ENCODE measurements around the gene HOXA7.
A peak's percentile ranks its signal among the peaks of the same experiment; 100 is the strongest.

The HOXA7 gene

GRCh38 chr7:27171637-27172314 lies 15.3 kb upstream of the HOXA7 start:
- DNase-seq, result no peak

GRCh38 chr7:27171325-27171636 lies 14.8 kb upstream of the HOXA7 start:
- no peak for DNase-seq

- DNase-seq, result no peak
Measured at GRCh38 chr7:27170426-27171324, 14.2 kb upstream of the HOXA7 start.

DNA sequence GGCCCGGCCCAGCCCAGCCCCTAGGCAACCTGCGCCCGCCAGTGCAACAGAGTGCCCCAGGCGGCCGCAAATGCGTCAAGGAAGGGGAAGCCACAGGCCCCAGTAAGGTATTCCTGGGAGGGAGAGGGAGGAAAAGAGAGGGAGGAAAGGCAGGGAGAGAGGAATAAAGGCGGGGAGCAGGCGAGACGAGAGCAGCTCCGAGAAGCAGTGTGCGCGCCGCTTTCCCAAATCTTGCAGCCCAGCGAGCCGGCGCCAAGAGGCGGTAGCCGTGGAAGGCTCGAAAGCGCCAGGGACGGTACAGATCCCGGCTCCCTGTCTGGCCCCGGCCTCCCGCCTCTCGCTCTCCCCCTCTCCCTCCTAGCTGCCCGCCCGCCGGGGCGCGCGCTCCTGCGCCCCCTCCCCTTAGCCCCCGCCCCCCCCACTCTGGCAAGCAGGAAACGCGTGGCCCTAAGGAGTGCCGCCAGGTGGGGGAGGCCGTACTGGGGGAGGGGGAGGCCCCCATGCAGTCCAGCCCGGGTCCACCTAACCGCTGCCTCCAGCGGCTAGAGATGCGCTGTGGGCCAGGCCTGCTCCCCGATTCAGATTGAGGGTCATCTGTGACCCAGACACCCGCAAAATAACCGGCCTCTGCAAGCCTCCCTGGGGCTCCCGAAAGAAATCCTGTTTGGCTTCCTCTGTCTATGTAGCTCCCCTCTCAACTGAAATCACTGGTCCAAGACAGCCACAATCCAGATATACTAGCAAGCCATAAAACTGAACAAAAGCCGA lies 13.4 kb upstream of the HOXA7 start:
- DNase-seq, result no peak

DNA sequence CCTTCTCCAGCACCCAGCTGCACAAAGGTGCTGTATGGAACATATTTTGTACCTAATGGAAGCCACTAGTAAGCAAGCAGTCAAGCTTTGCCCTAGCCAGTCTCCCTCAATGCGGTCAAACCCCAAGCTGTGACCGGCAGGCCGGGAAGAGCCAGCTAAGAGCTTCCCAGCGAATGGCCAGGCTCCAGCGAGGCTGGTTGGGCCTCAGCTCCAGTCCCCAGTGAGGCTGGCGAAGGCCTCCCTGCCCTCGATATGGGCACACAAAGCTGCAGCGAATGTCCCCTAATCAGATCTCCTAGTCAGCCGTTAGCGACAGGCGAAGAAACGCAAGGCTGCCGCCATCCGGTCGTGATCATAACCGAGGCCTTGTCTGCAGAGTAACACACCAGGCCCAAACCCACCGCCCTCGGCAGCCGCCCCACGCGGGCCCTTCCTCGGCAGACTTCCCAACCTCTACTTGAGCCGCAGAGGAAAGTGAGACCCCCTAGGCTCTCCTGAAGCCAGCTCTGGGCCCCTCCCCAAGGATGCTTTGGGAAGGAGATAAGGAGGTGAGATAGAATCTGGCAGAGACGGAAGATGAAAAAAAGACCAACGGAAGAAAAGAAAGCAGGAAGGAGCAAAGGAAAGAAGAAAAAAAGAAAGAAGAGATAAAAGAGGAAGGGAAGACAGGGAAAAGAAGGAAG lies 11.9 kb upstream of the HOXA7 start:
- DNase-seq, result no peak

- no peak for DNase-seq
Measured at GRCh38 chr7:27167916-27168264, 11.4 kb upstream of the HOXA7 start.

GRCh38 chr7:27166531-27167505 lies 10.3 kb upstream of the HOXA7 start:
- DNase-seq, result no peak

DNA sequence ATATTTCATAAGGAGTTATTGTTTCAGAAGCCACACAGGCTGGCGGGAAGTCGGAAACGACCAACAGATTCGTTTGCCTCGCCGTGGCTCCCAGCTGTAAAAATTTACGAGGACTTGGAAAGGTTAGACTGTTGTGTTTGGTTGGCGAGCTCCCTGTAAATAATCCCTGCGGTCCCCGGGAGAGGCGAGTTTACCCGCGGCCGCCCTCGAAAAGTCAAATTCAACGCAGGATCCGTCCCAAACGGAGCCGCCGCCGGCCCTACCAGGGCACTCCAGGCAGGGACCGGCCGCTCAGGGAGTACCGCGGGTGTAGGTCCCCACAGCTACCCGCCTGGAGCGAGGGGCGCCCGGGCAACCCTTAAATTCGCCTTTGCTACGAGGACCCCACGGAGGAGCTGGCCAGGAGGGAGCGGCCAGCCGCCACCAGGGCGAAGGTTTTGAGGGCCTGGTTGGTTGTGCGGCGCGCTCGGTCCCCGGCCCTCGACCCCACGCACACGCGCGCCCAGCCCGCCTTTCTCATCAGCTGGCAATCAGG lies 9.6 kb upstream of the HOXA7 start:
- no peak for DNase-seq

DNA sequence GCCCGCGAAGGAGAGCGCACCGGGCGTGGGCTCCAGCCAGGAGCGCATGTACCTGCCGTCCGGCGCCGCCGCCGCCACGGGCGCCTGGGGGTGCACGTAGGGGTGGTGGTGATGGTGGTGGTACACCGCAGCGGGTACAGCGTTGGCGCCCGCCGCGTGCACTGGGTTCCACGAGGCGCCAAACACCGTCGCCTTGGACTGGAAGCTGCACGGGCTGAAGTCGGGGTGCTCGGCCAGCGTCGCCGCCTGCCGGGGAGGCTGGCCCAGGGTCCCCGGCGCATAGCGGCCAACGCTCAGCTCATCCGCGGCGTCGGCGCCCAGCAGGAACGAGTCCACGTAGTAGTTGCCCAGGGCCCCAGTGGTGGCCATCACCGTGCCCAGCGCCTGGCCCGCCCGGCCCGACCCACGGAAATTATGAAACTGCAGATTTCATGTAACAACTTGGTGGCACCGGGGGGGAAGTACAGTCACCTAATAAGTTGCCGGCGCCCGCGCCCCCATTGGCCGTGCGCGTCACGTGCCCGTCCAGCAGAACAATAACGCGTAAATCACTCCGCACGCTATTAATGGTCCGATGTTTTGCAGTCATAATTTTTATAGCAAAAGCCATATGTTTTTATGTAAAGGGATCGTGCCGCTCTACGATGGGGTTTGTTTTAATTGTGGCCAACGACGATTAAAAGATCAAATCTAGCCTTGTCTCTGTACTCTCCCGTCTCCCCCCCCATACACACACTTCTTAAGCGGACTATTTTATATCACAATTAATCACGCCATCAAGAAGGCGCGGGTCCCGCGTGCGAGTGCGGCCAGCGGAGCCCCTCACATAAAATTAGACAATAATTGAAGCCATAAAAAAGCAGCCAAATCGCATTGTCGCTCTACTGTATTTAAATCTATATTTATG lies 8.9 kb upstream of the HOXA7 start, which contains the start of gene HOXA9:
Gene HOXA9 (minus strand): TSS at position 449 of the 907 bp plus-strand sequence. CDS start 80 bp downstream, at position 369.
- DNase-seq, result no peak

DNA sequence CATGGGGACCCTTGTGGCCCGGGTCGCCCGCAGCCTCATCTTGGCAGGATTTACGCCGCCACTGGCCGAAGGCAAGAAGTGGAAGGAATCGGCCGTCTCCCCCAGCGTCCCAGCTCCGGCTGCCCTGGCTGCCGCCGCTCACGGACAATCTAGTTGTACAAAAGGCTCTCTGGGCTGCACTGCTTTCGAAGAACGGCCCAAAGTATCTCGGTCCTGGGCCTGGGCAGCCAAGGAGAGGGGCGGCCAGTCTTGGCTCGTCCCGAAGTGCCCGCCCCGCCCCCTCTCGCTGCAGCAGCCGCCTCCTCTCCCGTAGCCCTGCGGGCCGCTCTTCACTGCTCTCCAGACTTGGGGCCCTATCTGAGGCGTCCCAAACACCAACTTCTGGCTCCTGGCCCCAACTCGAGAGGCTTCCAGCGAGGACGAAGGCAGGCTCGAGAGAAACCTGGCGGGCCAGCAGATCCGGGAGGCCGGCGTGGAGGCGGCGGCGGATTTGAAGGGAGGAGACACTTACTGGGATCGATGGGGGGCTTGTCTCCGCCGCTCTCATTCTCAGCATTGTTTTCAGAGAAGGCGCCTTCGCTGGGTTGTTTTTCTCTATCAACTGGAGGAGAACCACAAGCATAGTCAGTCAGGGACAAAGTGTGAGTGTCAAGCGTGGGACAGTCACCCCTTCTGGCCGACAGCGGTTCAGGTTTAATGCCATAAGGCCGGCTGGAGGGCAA lies 8.1 kb upstream of the HOXA7 start:
- DNase-seq, result no peak

GRCh38 chr7:27164045-27164366 lies 7.5 kb upstream of the HOXA7 start:
- no peak for DNase-seq

DNA sequence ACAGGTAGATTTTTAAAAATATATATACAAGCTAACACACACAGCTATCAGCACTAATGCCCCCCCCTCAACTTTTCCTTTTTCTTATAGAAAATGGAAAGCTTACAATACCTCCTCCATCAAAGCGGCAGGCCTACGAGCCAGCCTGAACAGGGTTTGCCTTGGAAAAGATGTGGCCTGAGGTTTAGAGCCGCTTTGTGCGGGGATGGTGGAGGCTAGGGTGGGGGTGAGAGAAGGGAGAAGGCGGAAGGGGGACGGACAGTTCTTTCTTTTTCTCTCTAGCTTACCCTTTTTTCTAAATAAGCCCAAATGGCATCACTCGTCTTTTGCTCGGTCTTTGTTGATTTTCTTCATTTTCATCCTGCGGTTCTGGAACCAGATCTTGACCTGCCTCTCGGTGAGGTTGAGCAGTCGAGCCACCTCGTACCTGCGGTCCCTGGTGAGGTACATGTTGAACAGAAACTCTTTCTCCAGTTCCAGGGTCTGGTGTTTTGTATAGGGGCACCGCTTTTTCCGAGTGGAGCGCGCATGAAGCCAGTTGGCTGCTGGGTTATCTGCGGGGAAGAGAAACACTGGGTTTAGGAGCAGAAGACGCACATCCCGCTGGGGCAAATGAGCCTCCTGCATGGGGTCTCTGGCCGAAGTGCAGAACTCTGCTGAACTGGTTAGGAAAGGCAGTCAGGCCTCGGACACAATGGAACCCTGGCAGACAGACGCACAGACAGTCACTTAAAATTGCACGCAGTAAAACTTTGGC lies 7.0 kb upstream of the HOXA7 start:
- no peak for DNase-seq

- DNase-seq, result no peak
Measured at GRCh38 chr7:27162561-27163287, 6.2 kb upstream of the HOXA7 start.

GRCh38 chr7:27161721-27162560 lies 5.5 kb upstream of the HOXA7 start:
- no peak for DNase-seq

DNA sequence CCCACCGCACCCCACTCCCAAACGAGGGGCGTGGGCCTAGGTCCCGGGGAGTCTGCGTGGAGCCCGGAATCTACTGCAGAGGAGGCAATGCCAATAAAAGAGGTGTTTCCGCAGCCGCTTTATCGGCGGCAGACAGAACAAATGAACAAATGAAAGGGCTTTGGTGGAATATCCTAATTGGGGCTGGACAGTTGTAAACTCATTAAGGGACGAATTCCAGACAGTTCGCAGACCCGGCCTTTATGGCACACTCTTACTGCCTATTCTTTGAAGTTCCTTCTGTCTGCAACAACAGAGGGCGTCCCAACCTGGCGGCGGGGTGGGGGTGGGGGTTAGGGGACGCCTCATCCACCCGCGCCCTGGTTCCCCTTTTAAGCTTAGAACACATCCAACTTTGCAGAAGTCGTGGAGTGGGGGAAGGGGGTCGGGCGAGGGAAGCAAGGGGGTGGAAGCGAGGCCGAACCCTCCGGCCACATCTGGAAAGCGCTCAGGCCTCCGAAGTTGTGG lies 4.8 kb upstream of the HOXA7 start:
- peak in 5 of 51 donors; percentile 12 to 24 (median 16) for DNase-seq

Measured in hypothalamus (tissue), 51 donors.